Loucy (cell line): ENCODE measurements around the gene KRT32.
"Not testable (repeated sequence)": the region's sequence is repeated elsewhere in the genome, so short reads cannot be mapped to it uniquely, and the experiment has no call there.

Source experiments
- H2AFZ ChIP-seq: fragments of 200-600 bp; sonication (generic); 2 replicates; pipeline ENCODE4 v1.6.0; 2016; ENCODE audit warnings: antibody characterized with exemption, mild to moderate bottlenecking, low read length, moderate library complexity
- H3F3A ChIP-seq: fragments of 200-600 bp; 2 replicates; pipeline ENCODE4 v1.6.0; 2016; ENCODE audit warnings: antibody characterized with exemption, low read depth, mild to moderate bottlenecking
- H3K27me3 ChIP-seq: fragments of 200-600 bp; sonication (generic); 2 replicates; pipeline ENCODE4 v1.6.1; 2014; ENCODE audit warnings: low read length, mild to moderate bottlenecking; ENCODE audit not compliant: insufficient read depth, poor library complexity, severe bottlenecking
- H3K36me3 ChIP-seq: fragments of 200-600 bp; sonication (generic); 2 replicates; pipeline ENCODE4 v1.6.1; 2016; ENCODE audit warnings: low read length; ENCODE audit not compliant: insufficient read depth
- H3K4me1 ChIP-seq: fragments of 200-600 bp; sonication (generic); 2 replicates; pipeline ENCODE4 v1.5.1; 2014; ENCODE audit warnings: low read length, mild to moderate bottlenecking; ENCODE audit not compliant: insufficient read depth, poor library complexity, severe bottlenecking
- H3K4me2 ChIP-seq: fragments of 200-600 bp; sonication (generic); 2 replicates; pipeline ENCODE4 v1.6.0; 2014; ENCODE audit warnings: antibody characterized with exemption, low read length, low read depth, mild to moderate bottlenecking; ENCODE audit not compliant: poor library complexity, severe bottlenecking
- H3K4me3 ChIP-seq: fragments of 200-600 bp; sonication (generic); 2 replicates; pipeline ENCODE4 v1.5.1; 2014; ENCODE audit warnings: low read length, mild to moderate bottlenecking, mixed read lengths; ENCODE audit not compliant: poor library complexity, severe bottlenecking
- H3K79me2 ChIP-seq: fragments of 200-600 bp; sonication (generic); 2 replicates; pipeline ENCODE4 v1.6.1; 2014; ENCODE audit warnings: low read length; ENCODE audit not compliant: insufficient read depth
- H3K9ac ChIP-seq: fragments of 200-600 bp; sonication (generic); 2 replicates; pipeline ENCODE4 v1.6.0; 2014; ENCODE audit warnings: mild to moderate bottlenecking, low read depth, low read length, moderate library complexity; ENCODE audit not compliant: poor library complexity, severe bottlenecking
- H3K9me2 ChIP-seq: fragments of 200-600 bp; sonication (generic); replicated peaks from 2 replicates; pipeline ENCODE4 v1.6.1; 2016; ENCODE audit warnings: low read depth, low read length, mixed read lengths
- H3K9me3 ChIP-seq: fragments of 200-600 bp; sonication (generic); 2 replicates; pipeline ENCODE4 v1.6.1; 2014; ENCODE audit warnings: mild to moderate bottlenecking, antibody characterized with exemption, low read length, low read depth; ENCODE audit not compliant: insufficient read depth
- H4K20me1 ChIP-seq: fragments of 200-600 bp; sonication (generic); 2 replicates; pipeline ENCODE4 v1.6.0; 2014; ENCODE audit warnings: antibody characterized with exemption, low read length, mild to moderate bottlenecking; ENCODE audit not compliant: insufficient read depth, poor library complexity, severe bottlenecking
- CTCF ChIP-seq: fragments of 200-600 bp; sonication (generic); conservative IDR thresholded peaks from 2 replicates; pipeline ENCODE4 v1.5.1; 2014; ENCODE audit warnings: mild to moderate bottlenecking, antibody characterized with exemption, low read length
- EZH2phosphoT487 ChIP-seq: fragments of 200-600 bp; IDR thresholded peaks from 2 replicates; pipeline ENCODE4 v1.6.1; 2018; ENCODE audit warnings: antibody characterized with exemption, mild to moderate bottlenecking, moderate library complexity, borderline replicate concordance

The KRT32 gene

DNA sequence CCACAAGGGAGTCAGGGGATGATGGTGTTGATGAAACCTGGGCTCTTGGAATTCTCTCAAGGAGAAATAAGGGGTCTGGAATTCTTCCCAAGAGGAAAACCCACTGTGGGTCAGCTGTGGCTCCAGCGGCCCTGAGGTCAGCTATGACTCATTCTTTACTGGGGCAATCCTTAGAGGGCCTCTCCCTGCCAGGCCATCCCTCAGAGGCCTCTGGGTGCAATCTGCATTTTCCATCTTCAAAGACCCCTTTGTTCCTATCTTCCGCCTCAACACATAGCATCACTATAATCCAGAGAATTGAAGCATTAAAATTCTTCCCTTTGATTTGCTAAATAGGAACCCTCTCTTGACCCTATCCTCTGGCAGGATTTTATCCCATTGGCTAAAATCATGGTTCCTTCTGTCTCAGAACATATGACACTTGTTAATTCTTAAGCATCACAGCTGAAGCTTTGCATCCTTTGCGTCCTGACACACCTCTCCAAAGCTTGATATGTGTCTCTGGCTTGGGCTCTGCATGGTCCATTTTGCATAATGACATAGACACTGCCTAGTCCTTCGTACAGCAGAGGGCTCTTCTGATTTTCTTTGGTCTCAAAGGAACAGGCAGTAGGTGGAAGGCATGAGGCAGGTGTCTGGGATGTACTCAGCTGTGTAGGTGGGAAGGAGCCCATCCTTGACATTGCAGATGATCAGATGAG is 38.4 kb downstream of the KRT32 start:
- H3K4me1 ChIP-seq = no peaks in the 10 kb centered on the region
- no peaks in the 10 kb centered on the region for H3K9me3 ChIP-seq
- no peak overlapping the region for H2AFZ ChIP-seq
- H4K20me1 ChIP-seq = no peaks in the 10 kb centered on the region
- H3K4me3 ChIP-seq = no peak overlapping the region
- no peak overlapping the region for H3K9ac ChIP-seq
- no peak overlapping the region for H3K4me2 ChIP-seq
- H3F3A ChIP-seq = no peaks in the 10 kb centered on the region
- H3K36me3 ChIP-seq = no peaks in the 10 kb centered on the region
- no peaks in the 10 kb centered on the region for H3K27me3 ChIP-seq
- H3K79me2 ChIP-seq = no peaks in the 10 kb centered on the region
- no peak for TF ChIP-seq EZH2phosphoT487
- TF ChIP-seq CTCF = no peak
- H3K9me2 ChIP-seq = no peaks in the 10 kb centered on the region

- TF ChIP-seq CTCF (no peak), EZH2phosphoT487 (no peak)
- Histone ChIP-seq H3K4me2 (no peak within 1 kb of the TSS), H3K27me3 (peaks cover 9% of the 10 kb centered on the region), H2AFZ (no peak within 1 kb of the TSS), H3K4me1 (no peaks in the 10 kb centered on the region), H3K9ac (no peak within 1 kb of the TSS), H3K4me3 (no peak within 1 kb of the TSS), H3K9me3 (no peaks in the 10 kb centered on the region), H4K20me1 (no peaks in the 10 kb centered on the region), H3K36me3 (no peaks in the 10 kb centered on the region), H3K79me2 (no peaks in the 10 kb centered on the region), H3K9me2 (no peaks in the 10 kb centered on the region), H3F3A (no peaks in the 10 kb centered on the region)
These were observed 43.0 kb downstream of the KRT32 start, which contains the start of gene KRT37 for GRCh38 chr17:41424111-41424635. Gene KRT37 (minus strand): TSS chr17:41424585. CDS start chr17:41424523, 62 bp downstream.

DNA sequence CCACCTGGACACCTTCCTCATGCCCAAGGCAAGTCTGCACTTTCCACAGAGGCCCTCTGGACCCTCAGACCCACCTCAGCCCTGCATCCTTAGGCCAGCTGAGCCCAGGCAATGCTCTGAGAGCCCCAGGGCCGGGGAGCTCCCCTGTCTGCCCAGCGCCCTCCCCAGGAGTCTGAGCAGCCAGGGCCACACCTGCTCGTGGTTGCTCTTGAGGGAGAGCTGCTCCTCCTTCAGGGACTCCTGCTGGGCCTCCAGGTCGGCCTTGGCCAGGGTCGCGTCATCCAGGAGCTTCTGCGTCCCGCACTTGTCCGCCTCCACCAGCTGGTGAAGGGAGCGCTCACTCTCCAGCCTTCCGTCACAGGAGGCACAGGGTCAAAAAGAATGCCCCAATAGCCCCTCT is 44.6 kb downstream of the KRT32 start:
- H2AFZ ChIP-seq, H3K4me3 ChIP-seq, H3K9me2 ChIP-seq, H3K79me2 ChIP-seq, H3K4me1 ChIP-seq, H4K20me1 ChIP-seq, H3K9me3 ChIP-seq, H3K4me2 ChIP-seq, H3F3A ChIP-seq, H3K27me3 ChIP-seq, H3K9ac ChIP-seq, H3K36me3 ChIP-seq: not testable (repeated sequence)

- no peak overlapping the region for H3K4me2 ChIP-seq
- H3K4me1 ChIP-seq = no peaks in the 10 kb centered on the region
- no peak overlapping the region for H3K9ac ChIP-seq
- TF ChIP-seq CTCF (no peak), EZH2phosphoT487 (no peak)
- no peak overlapping the region for H3K4me3 ChIP-seq
- no peaks in the 10 kb centered on the region for H3K36me3 ChIP-seq
- no peak overlapping the region for H2AFZ ChIP-seq
- no peaks in the 10 kb centered on the region for H3K79me2 ChIP-seq
- no peaks in the 10 kb centered on the region for H3F3A ChIP-seq
- H4K20me1 ChIP-seq = no peaks in the 10 kb centered on the region
- no peaks in the 10 kb centered on the region for H3K9me3 ChIP-seq
- no peaks in the 10 kb centered on the region for H3K9me2 ChIP-seq
- H3K27me3 ChIP-seq = peaks cover 9% of the 10 kb centered on the region
These were observed 45.6 kb downstream of the KRT32 start for GRCh38 chr17:41421617-41422016.
